Glutamatergic neuron (in vitro differentiated cells): Measurements from ENCODE around the gene MYO1A. TPM values are rescaled to one million over a fixed set of nuclear protein-coding genes. Genes with fewer than 3 reads are reported as not detected.
"Not testable (repeated sequence)": the region's sequence is repeated elsewhere in the genome, so short reads cannot be mapped to it uniquely, and the experiment has no call there.

Source experiments
- DNase-seq: peaks from one replicate; pipeline ENCODE4 v3.0.0; 2022
- H3K27ac Mint-ChIP-seq: one replicate; pipeline ENCODE4 v1.8.0; 2020; ENCODE audit warnings: mild to moderate bottlenecking, mixed read lengths, inconsistent platforms; ENCODE audit not compliant: unreplicated experiment
- H3K27me3 Mint-ChIP-seq: one replicate; pipeline ENCODE4 v1.8.0; 2020; ENCODE audit warnings: mild to moderate bottlenecking, moderate library complexity, mixed read lengths, inconsistent platforms; ENCODE audit not compliant: unreplicated experiment
- H3K36me3 Mint-ChIP-seq: one replicate; pipeline ENCODE4 v1.8.0; 2020; ENCODE audit warnings: mild to moderate bottlenecking, mixed read lengths, inconsistent platforms; ENCODE audit not compliant: unreplicated experiment
- H3K4me1 Mint-ChIP-seq: one replicate; pipeline ENCODE4 v1.8.0; 2020; ENCODE audit warnings: mild to moderate bottlenecking, low read depth, mixed read lengths, inconsistent platforms; ENCODE audit not compliant: unreplicated experiment
- H3K4me3 Mint-ChIP-seq: one replicate; pipeline ENCODE4 v1.8.0; 2020; ENCODE audit warnings: mild to moderate bottlenecking, mixed read lengths, inconsistent platforms; ENCODE audit not compliant: unreplicated experiment
- H3K9me3 Mint-ChIP-seq: one replicate; pipeline ENCODE4 v1.8.0; 2020; ENCODE audit warnings: mild to moderate bottlenecking, moderate library complexity, mixed read lengths, inconsistent platforms; ENCODE audit not compliant: unreplicated experiment
- CTCF ChIP-seq: fragments of 200-600 bp; sonication (generic); IDR thresholded peaks from one replicate; pipeline ENCODE4 v1.5.0; 2021; ENCODE audit not compliant: partially characterized antibody, unreplicated experiment
- total RNA-seq: library from RNA; stranded (reverse); fragmentation: NEBNext Ultra II Directional; extraction: Animal tissue kit (Norgen Biotek cat#: 25700); gene quantifications from one replicate; pipeline ENCODE4 v1.2.1, GENCODE V29; 2021; ENCODE audit not compliant: unreplicated experiment

MYO1A gene
- total RNA-seq, 1 donor from 2014 or later = 0.64 TPM

GRCh38 chr12:56983386-56983785, 66.5 kb downstream of the MYO1A start:
- H3K4me1 Mint-ChIP-seq = no peaks in the 10 kb centered on the region
- TF ChIP-seq CTCF = no peak
- peaks cover 2% of the 10 kb centered on the region for H3K36me3 Mint-ChIP-seq
- no peak for DNase-seq
- peaks cover 4% of the 10 kb centered on the region for H3K27me3 Mint-ChIP-seq
- H3K27ac Mint-ChIP-seq = no peak overlapping the region
- H3K4me3 Mint-ChIP-seq = no peak overlapping the region
- H3K9me3 Mint-ChIP-seq = peaks cover 5% of the 10 kb centered on the region

GRCh38 chr12:56982578-56983236, 67.2 kb downstream of the MYO1A start:
- H3K9me3 Mint-ChIP-seq, H3K27me3 Mint-ChIP-seq: not testable (repeated sequence)

GRCh38 chr12:56980941-56981530, 68.9 kb downstream of the MYO1A start:
- Mint-ChIP-seq H3K27ac (no peak overlapping the region), H3K36me3 (peaks cover 7% of the 10 kb centered on the region), H3K4me1 (no peaks in the 10 kb centered on the region), H3K9me3 (peaks cover 3% of the 10 kb centered on the region), H3K27me3 (no peaks in the 10 kb centered on the region), H3K4me3 (no peak overlapping the region)
- no peak for DNase-seq
- no peak for TF ChIP-seq CTCF

More at GRCh38 chr12:56982578-56983236, 67.2 kb downstream of the MYO1A start:
- not testable (repeated sequence) for H3K36me3 Mint-ChIP-seq, DNase-seq, H3K4me3 Mint-ChIP-seq, H3K27ac Mint-ChIP-seq, H3K4me1 Mint-ChIP-seq

GRCh38 chr12:56980268-56980667, 69.7 kb downstream of the MYO1A start:
- no peak for DNase-seq
- Mint-ChIP-seq H3K4me3 (no peak overlapping the region), H3K27me3 (peaks cover 3% of the 10 kb centered on the region), H3K27ac (no peak overlapping the region), H3K4me1 (no peaks in the 10 kb centered on the region), H3K36me3 (peaks cover 7% of the 10 kb centered on the region), H3K9me3 (peaks cover 2% of the 10 kb centered on the region)
- no peak for TF ChIP-seq CTCF

- H3K36me3 Mint-ChIP-seq = peaks cover 7% of the 10 kb centered on the region
- peaks cover 4% of the 10 kb centered on the region for H3K27me3 Mint-ChIP-seq
- no peak for DNase-seq
- H3K27ac Mint-ChIP-seq = no peak overlapping the region
- no peak overlapping the region for H3K4me3 Mint-ChIP-seq
- no peak for TF ChIP-seq CTCF
- no peaks in the 10 kb centered on the region for H3K4me1 Mint-ChIP-seq
- peaks cover 2% of the 10 kb centered on the region for H3K9me3 Mint-ChIP-seq
These were observed 70.3 kb downstream of the MYO1A start for GRCh38 chr12:56979628-56980027.

Other genes starting within 250 kb of the MYO1A start
- gene SDR9C7, start 115.7 kb downstream of the MYO1A start, total RNA-seq = 0.39 TPM
- gene RDH16, start 92.5 kb downstream of the MYO1A start, total RNA-seq = 0.74 TPM
- 23.5 TPM for gene ZBTB39, start 43.6 kb downstream of the MYO1A start, total RNA-seq
- gene TAC3, start 33.6 kb downstream of the MYO1A start, total RNA-seq = 0.74 TPM
- 11.5 TPM for gene NEMP1, start 28.7 kb upstream of the MYO1A start, total RNA-seq
- gene NAB2, start 39.0 kb upstream of the MYO1A start, total RNA-seq = 20.0 TPM
- 34.4 TPM for gene STAT6, start 61.2 kb upstream of the MYO1A start, total RNA-seq
- gene LRP1, start 78.4 kb upstream of the MYO1A start, total RNA-seq = 125 TPM
- gene LRP1-AS, start 97.5 kb upstream of the MYO1A start, total RNA-seq = not detected
- gene NXPH4, start 166.7 kb upstream of the MYO1A start, total RNA-seq = 10.5 TPM
- gene SHMT2, start 179.6 kb upstream of the MYO1A start, total RNA-seq = 165 TPM
- gene STAC3, start 201.1 kb upstream of the MYO1A start, total RNA-seq = 12.1 TPM